GM21576 (cell line): ENCODE measurements around the gene SLC26A5.
"Not testable (repeated sequence)": the region's sequence is repeated elsewhere in the genome, so short reads cannot be mapped to it uniquely, and the experiment has no call there.

Experiments used
- ATAC-seq: cut with Tn5 transposase; IDR thresholded peaks from one replicate; pipeline ENCODE4 v1.9.1; 2021; ENCODE audit warnings: mild to moderate bottlenecking, moderate library complexity; ENCODE audit not compliant: unreplicated experiment

The SLC26A5 gene, protein sequence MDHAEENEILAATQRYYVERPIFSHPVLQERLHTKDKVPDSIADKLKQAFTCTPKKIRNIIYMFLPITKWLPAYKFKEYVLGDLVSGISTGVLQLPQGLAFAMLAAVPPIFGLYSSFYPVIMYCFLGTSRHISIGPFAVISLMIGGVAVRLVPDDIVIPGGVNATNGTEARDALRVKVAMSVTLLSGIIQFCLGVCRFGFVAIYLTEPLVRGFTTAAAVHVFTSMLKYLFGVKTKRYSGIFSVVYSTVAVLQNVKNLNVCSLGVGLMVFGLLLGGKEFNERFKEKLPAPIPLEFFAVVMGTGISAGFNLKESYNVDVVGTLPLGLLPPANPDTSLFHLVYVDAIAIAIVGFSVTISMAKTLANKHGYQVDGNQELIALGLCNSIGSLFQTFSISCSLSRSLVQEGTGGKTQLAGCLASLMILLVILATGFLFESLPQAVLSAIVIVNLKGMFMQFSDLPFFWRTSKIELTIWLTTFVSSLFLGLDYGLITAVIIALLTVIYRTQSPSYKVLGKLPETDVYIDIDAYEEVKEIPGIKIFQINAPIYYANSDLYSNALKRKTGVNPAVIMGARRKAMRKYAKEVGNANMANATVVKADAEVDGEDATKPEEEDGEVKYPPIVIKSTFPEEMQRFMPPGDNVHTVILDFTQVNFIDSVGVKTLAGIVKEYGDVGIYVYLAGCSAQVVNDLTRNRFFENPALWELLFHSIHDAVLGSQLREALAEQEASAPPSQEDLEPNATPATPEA

DNA sequence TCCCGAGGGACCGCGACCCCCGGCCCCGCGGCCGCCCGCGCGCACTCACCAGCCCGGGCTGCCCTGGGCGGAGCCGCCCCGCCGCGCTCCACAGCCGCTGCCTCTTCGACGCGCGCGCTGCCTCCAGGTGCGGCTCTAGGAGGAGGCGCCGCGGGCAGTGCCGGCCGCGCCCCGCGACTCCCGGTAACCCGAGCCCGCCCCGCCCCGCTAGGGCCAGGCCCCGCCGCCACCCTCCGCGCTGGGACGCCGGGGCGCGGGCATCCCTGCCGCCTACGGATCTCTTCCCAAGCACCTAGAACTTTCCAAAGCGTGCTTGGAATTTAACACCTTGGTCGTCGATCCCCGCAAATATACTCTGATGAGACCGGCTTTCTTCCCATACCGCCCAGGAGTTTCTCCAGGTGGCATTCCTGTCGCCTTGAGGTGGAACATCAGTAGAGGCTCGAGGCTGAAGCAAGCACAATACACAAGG is at the start of gene SLC26A5:
TSS of gene SLC26A5 (minus strand) at position 159 of the 472 bp plus-strand sequence. CDS start 24,693 bp downstream, outside the sequence.
- ATAC-seq: peak; percentile 52

GRCh38 chr7:103487419-103487818 is 41.4 kb upstream of the SLC26A5 start:
- no peak for ATAC-seq

GRCh38 chr7:103486873-103487272 is 40.9 kb upstream of the SLC26A5 start:
- ATAC-seq: not testable (repeated sequence)

- no peak for ATAC-seq
Measured at GRCh38 chr7:103480771-103481170, 34.8 kb upstream of the SLC26A5 start.

DNA sequence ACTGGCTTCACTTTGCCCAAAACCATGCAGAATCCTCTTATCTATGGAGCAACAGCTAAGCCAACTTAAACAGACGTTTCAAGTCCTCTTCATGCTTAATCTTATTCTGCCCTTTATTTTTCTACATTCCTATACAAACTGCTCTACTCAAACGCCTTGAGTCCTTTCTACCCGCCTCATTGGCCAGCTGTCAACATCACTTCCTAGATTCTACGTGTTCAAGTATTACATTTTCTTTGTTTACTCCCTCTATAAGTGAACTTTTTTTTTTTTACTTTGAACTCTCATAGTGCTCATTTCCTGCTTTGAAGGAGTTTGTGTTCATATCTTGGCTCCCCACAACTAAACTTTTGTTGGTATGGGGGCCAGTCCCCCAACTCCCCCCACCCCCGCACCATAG is 28.9 kb upstream of the SLC26A5 start:
- ATAC-seq: no peak

DNA sequence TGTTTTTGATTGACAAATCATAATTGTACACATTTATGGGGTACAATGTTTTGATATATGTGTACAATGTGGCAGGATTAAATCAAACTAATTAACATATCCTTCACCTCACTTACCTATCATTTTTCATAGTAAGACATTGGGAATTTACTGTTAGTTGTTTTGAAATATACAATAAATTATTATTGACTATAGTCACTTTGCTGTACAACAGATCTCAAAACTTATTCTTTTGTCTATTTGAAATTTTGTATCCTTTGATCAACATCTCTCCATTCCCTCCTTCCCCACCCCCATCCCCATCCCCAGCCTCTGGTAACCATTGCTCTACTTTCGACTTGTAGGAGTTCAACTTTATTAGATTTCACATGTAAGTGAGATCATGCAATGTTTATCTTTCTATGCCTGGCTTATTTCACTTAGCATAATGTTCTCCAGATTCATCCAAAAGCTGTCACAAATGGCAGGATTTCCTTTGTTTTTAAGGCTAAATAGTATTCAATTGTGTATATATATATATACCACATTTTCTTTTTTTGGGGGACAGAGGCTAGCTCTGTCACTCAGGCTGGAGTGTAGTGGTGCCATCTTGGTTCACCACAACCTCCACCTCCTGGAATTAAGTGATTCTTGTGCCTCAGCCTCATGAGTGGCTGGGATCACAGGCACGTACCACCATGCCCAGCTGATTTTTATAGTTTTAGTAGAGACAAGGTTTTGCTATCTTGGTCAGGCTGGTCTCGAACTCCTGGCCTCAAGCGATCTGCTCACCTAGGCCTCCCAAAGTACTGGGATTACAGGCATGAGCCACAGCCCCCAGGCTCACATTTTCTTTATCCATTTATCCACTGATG is 23.3 kb upstream of the SLC26A5 start:
- no peak for ATAC-seq

GRCh38 chr7:103466814-103467213 is 20.8 kb upstream of the SLC26A5 start:
- no peak for ATAC-seq

- ATAC-seq: no peak
Measured at GRCh38 chr7:103462358-103462757, 16.4 kb upstream of the SLC26A5 start.

GRCh38 chr7:103447073-103447960 is 1.3 kb upstream of the SLC26A5 start:
- no peak for ATAC-seq

DNA sequence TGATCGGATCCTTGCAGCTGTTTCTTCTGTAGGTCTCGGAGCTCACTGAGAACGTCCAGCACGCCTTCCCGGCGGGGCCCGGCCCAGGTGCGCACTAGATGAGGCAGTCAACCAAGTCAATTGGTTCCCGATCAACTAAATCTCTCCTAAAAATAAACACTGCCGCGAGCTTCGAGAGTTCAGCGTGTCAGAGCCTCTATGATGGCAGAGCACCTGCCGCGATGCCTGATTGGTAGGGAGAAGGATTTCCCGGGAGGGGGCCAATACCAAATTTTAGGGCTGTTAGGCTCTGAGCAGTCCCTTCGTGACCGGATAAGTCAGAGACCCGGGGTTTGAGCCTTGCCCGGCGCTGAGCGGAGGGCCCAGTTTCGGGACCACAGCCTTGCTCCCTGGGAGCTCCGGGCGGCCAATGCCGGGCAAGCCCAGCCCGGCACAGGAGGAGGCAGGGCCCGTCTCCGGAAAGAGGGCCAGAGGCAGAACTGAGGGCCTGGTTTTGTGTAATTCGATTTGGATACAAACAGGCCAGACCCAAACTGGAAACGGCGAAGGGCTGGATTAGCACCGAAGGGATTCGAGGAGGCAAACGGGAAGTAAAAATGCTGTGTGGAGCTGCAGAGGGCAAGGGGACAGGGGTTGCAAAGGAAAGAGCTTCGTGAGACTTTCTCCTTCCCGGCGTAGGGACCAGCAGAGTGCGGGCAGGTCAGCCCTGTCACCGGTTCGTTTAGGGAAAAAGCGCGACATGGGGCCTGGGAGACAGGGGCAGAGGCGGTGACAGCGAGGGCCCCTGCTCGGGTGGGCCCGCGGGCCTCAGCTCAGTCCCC is 569 bp downstream of the SLC26A5 start:
- no peak for ATAC-seq

- ATAC-seq: no peak
Measured at GRCh38 chr7:103439661-103440060, 6.3 kb downstream of the SLC26A5 start.

GRCh38 chr7:103437623-103438022 is 8.4 kb downstream of the SLC26A5 start:
- ATAC-seq: no peak

GRCh38 chr7:103432712-103433111 is 13.3 kb downstream of the SLC26A5 start:
- no peak for ATAC-seq

GRCh38 chr7:103425177-103425576 is 20.8 kb downstream of the SLC26A5 start:
- ATAC-seq: no peak

DNA sequence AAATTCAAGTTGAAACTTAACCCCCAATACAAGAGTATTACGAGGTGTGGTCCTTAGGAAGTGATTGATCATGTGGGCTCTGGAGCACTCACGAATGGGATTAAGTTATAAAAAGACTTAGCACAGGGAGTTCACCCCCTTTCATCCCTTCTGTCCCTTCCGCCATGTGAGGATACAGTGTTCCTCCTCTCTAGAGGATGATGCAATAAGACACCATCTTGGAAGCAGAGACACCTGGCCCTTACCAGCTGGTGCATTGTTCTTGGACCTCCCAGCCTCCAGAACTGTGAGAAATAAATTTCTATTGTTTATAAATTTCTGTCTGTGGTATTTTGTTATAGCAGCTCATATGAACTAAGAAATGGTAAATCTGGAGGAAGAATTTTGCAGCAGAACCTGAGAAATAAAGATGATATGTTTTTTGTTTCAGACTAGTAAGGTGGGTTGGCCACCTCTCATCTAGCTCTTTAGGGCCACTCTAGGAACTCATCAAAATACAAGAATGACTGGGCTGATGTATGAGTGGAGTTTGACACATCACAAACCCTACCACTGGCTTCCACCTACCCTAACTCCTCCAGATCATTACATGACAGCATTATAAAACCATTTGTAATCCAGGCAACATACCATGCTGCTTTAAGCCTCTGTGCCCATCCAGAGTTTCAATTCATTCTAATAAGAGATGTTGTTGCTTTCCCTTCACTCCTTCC is 22.4 kb downstream of the SLC26A5 start:
- ATAC-seq: no peak

GRCh38 chr7:103420857-103421384 is 25.1 kb downstream of the SLC26A5 start:
- no peak for ATAC-seq

DNA sequence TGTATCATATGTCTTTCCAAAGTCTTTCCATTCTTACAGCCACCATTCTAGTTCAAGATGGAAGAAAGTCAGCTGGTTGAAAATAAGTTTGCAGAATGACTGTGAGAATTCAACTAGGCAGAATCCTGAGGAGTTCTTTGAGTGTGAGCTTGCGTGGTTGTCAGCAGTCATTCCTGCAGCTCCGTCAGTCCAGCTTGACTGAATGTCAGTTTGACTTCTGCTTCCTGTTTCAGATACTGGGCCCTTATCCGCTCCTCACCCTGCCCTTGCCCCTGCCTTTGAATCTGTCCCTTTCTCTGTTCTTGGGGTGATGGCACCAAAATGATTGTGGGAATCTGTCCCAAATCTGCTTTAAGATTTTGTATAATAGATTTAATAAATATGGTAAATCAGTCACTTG is 27.8 kb downstream of the SLC26A5 start:
- ATAC-seq: no peak

GRCh38 chr7:103413407-103413806 is 32.6 kb downstream of the SLC26A5 start:
- no peak for ATAC-seq
